SH-SY5Y (cell line): ENCODE results near the gene PRR35.

Source experiments
- GATA2 ChIP-seq: IDR thresholded peaks from 2 replicates; pipeline ENCODE4 v1.6.1; 2011; ENCODE audit warnings: mild to moderate bottlenecking, low read depth, low read length
- GATA3 ChIP-seq: IDR thresholded peaks from 2 replicates; pipeline ENCODE4 v1.6.1; 2011; ENCODE audit warnings: low read depth, mild to moderate bottlenecking, low read length, moderate library complexity

The PRR35 gene

GRCh38 chr16:524274-525040 is 35.7 kb upstream of the PRR35 start:
- TF ChIP-seq GATA3 (no peak), GATA2 (no peak)

GRCh38 chr16:525123-525519 is 35.1 kb upstream of the PRR35 start:
- TF ChIP-seq GATA2 (no peak), GATA3 (no peak)

- TF ChIP-seq GATA3 (no peak), GATA2 (no peak)
Observed at GRCh38 chr16:525520-526180, 34.5 kb upstream of the PRR35 start.

- no peak for TF ChIP-seq GATA3
- TF ChIP-seq GATA2: no peak
Observed at GRCh38 chr16:526181-527014, 33.8 kb upstream of the PRR35 start.

GRCh38 chr16:527015-527903 is 32.9 kb upstream of the PRR35 start, which contains the start of gene CAPN15:
CAPN15 (plus strand) TSS chr16:527712; CDS start chr16:546839, 19,127 bp downstream.
- TF ChIP-seq GATA2 (no peak), GATA3 (no peak)

- TF ChIP-seq GATA2 (no peak), GATA3 (no peak)
Observed at GRCh38 chr16:528111-529011, 31.8 kb upstream of the PRR35 start.

- TF ChIP-seq GATA3 (no peak), GATA2 (no peak)
Observed at GRCh38 chr16:529012-529575, 31.1 kb upstream of the PRR35 start.

GRCh38 chr16:530111-530817 is 29.9 kb upstream of the PRR35 start:
- TF ChIP-seq GATA3 (no peak), GATA2 (no peak)

- TF ChIP-seq GATA3: no peak
- no peak for TF ChIP-seq GATA2
Observed at GRCh38 chr16:531494-532125, 28.6 kb upstream of the PRR35 start.

GRCh38 chr16:533391-534123 is 26.6 kb upstream of the PRR35 start:
- TF ChIP-seq GATA2 (no peak), GATA3 (no peak)

- TF ChIP-seq GATA2: no peak
- TF ChIP-seq GATA3: no peak
Observed at GRCh38 chr16:534135-534534, 26.1 kb upstream of the PRR35 start.
